HG03103 (cell line): ENCODE data around the gene SRCAP.

Source experiments
- ATAC-seq: cut with Tn5 transposase; IDR thresholded peaks from one replicate; pipeline ENCODE4 v1.9.1; 2021; ENCODE audit warnings: low read depth; ENCODE audit not compliant: unreplicated experiment

The SRCAP gene

GRCh38 chr16:30769379-30770089 lies 70.6 kb downstream of the SRCAP start:
- ATAC-seq: no peak

GRCh38 chr16:30771726-30772125 lies 72.8 kb downstream of the SRCAP start:
- ATAC-seq: no peak

GRCh38 chr16:30773826-30774225 lies 74.9 kb downstream of the SRCAP start:
- no peak for ATAC-seq

- ATAC-seq: no peak
Observed at GRCh38 chr16:30774367-30775130, 75.6 kb downstream of the SRCAP start.

- no peak for ATAC-seq
Observed at GRCh38 chr16:30775131-30775391, 76.1 kb downstream of the SRCAP start.

- peak; percentile 45 for ATAC-seq
Observed at GRCh38 chr16:30775392-30776188, 76.6 kb downstream of the SRCAP start.

GRCh38 chr16:30777591-30778297 lies 78.8 kb downstream of the SRCAP start:
- no peak for ATAC-seq

GRCh38 chr16:30778549-30779244 lies 79.7 kb downstream of the SRCAP start:
- ATAC-seq: no peak

GRCh38 chr16:30779596-30779995 lies 80.6 kb downstream of the SRCAP start:
- ATAC-seq: no peak

GRCh38 chr16:30780021-30780420 lies 81.0 kb downstream of the SRCAP start:
- no peak for ATAC-seq

- ATAC-seq: no peak
Observed at GRCh38 chr16:30780549-30780948, 81.6 kb downstream of the SRCAP start.

GRCh38 chr16:30782486-30783279 lies 83.7 kb downstream of the SRCAP start:
- ATAC-seq: no peak

GRCh38 chr16:30783280-30784109 lies 84.5 kb downstream of the SRCAP start:
- no peak for ATAC-seq

- no peak for ATAC-seq
Observed at GRCh38 chr16:30784215-30784614, 85.2 kb downstream of the SRCAP start.

GRCh38 chr16:30785126-30786106 lies 86.4 kb downstream of the SRCAP start:
- no peak for ATAC-seq

GRCh38 chr16:30786115-30786935 lies 87.4 kb downstream of the SRCAP start:
- ATAC-seq: no peak
